ENCODE data around the gene FBXO31. TPM values are rescaled to one million over a fixed set of nuclear protein-coding genes. Genes with fewer than 3 reads are reported as not detected.

FBXO31 gene
- polyA plus RNA-seq, 10 donors = 20.7 to 25.7 (median 24.0) TPM

DNA sequence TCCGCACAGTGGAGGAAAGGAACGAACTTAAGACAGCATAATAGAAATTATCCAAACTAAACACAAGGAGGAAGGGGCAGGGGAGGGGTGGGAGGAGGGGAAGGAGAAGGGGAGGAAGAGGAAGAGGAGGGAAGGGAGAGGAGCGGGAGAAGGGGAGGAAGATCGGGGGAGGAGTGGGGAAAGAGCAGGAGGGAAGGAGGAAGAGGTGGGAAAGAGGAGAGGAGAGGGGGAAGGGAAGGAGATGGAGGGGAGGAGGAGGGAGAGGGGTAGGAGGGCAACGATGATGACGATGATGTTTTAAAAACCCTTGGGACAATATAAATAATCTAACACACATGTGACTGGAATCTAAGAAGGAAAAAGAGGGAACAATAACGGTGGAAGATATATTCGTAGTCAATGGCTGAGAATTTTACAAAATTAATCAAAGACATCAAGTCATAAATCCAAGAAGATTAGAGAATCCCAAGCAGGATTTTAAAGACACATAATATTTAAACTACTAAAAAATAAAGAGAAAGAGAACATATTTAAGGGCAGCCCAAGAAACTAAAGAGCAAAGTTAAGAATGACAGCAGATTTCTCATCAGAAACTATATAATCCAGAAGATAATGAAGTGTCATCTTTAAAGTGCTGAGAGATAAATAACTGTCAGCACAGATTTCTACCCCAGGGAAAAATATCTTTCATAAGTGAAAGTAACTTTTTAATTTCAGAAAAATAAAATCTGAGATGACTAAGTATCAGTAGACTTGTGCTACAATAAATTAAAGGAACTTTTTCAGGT lies 96.5 kb downstream of the FBXO31 start:
- DNase-seq = no peak

- DNase-seq = no peak
Measured at GRCh38 chr16:87284183-87284582, 99.4 kb downstream of the FBXO31 start.

- no peak for DNase-seq
Measured at GRCh38 chr16:87279094-87279658, 104.4 kb downstream of the FBXO31 start.

DNA sequence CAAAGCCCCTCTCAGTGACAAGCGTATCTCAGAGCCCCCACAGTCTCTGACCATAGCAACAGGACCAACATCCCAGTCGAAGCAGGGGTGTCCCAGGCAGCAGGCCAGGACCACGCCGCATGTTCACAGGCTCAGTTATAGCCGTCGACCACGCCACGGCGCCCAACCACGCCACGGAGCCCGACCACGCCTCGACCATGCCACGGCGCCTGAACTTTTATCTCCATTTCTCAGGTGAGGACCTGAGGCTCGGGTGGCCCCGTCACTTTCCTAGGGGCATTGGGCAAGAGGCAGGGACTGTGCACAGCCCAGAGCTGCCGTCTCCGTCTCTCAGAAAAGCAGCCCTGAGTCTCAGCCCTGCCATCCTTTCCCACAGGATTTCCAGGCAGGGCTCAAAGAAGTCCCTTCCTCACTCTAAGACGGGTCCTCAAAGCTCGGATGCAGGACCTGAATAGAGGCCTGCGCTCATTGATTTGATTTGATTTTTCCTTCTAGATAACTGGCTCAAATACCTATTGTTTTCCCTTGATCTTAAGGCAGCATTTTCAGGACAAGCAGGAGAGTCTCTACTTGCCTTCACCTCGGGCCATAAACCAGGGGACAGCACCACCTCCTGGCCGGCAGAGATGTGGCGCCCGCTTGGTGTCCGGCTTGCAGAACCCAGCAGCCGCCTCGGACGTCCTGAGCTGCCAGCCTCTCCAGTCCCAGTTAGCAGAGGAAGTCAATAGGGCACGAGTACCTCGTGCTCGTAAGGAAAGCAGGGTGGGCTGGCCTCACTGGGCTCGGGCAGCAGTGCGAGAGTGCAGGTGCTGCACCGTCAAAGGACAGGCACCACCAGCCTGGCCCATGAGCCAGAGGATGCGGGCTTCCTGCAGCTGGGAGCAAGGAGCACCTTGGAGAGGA lies 105.1 kb downstream of the FBXO31 start:
- DNase-seq = peak; percentile 58 to 88 (median 84)

Other genes with a start within 250 kb of the FBXO31 start
- gene C16orf95, start 66.4 kb downstream of the FBXO31 start, polyA plus RNA-seq (ENCODE audit: insufficient read length in 10 of 10) = 1 to 10 TPM; 1.7 to 3.4 (median 2.1) TPM
- gene MAP1LC3B, start 8.6 kb upstream of the FBXO31 start, polyA plus RNA-seq (ENCODE audit: insufficient read length in 10 of 10) = 10 to 100 TPM; 47.3 to 64.6 (median 52.6) TPM
- 10 to 100 TPM; 16.0 to 22.1 (median 18.1) TPM for gene ZCCHC14, start 109.2 kb upstream of the FBXO31 start, polyA plus RNA-seq (ENCODE audit: insufficient read length in 10 of 10)
- gene JPH3, start 218.7 kb upstream of the FBXO31 start, polyA plus RNA-seq (ENCODE audit: insufficient read length in 10 of 10) = 1 to 10 TPM in 1 of 10 donors, under 1 TPM in 9; 0.23 to 1.2 (median 0.38) TPM